Loucy (cell line): ENCODE data around the gene ZFHX3.

Source experiments
- CTCF ChIP-seq: fragments of 200-600 bp; sonication (generic); conservative IDR thresholded peaks from 2 replicates; pipeline ENCODE4 v1.5.1; 2014; ENCODE audit warnings: mild to moderate bottlenecking, antibody characterized with exemption, low read length
- EZH2phosphoT487 ChIP-seq: fragments of 200-600 bp; IDR thresholded peaks from 2 replicates; pipeline ENCODE4 v1.6.1; 2018; ENCODE audit warnings: antibody characterized with exemption, mild to moderate bottlenecking, moderate library complexity, borderline replicate concordance

GRCh38 chr16:72824027-72824426 lies 223.9 kb downstream of the ZFHX3 start:
- TF ChIP-seq CTCF (no peak), EZH2phosphoT487 (no peak)
